Activated B cell treated with CpG ODN at 0.5 μM for 24 hours (primary cell): ENCODE data around the gene CCDC40. TPM values are rescaled to one million over a fixed set of nuclear protein-coding genes. Genes with fewer than 3 reads are reported as not detected.
A peak's percentile ranks its signal among the peaks of the same experiment; 100 is the strongest.

ENCODE experiments used
- ATAC-seq: fragments of 200-7000 bp; cut with Tn5 transposase; one replicate; pipeline ENCODE4 v1.10.0; 2021; ENCODE audit warnings: low read depth, mild to moderate bottlenecking, moderate library complexity
- CTCF ChIA-PET: fragments of 350-600 bp; sonication (Branson Sonifier 250); formaldehyde crosslinking; loops from one replicate; lab custom pipeline; 2021; ENCODE audit warnings: antibody characterized with exemption; lab: Charles Lee
- POLR2A ChIA-PET: fragments of 350-600 bp; sonication (Branson Sonifier 250); formaldehyde crosslinking; loops from one replicate; lab custom pipeline; 2021; ENCODE audit warnings: antibody characterized with exemption; lab: Charles Lee
- DNase-seq: peaks from one replicate; pipeline ENCODE4 v3.0.0; 2022
- H3K27ac Mint-ChIP-seq: one replicate; pipeline ENCODE4 v1.8.0; 2020; ENCODE audit warnings: mixed read lengths
- H3K27me3 Mint-ChIP-seq: one replicate; pipeline ENCODE4 v1.8.0; 2021; ENCODE audit warnings: mixed read lengths
- H3K36me3 Mint-ChIP-seq: one replicate; pipeline ENCODE4 v1.8.0; 2021; ENCODE audit warnings: low read depth, mixed read lengths
- H3K4me1 Mint-ChIP-seq: one replicate; pipeline ENCODE4 v1.8.0; 2021; ENCODE audit warnings: mixed read lengths
- H3K4me3 Mint-ChIP-seq: one replicate; pipeline ENCODE4 v1.8.0; 2020; ENCODE audit warnings: mild to moderate bottlenecking, mixed read lengths
- H3K9me3 Mint-ChIP-seq: one replicate; pipeline ENCODE4 v1.8.0; 2020; ENCODE audit warnings: mixed read lengths
- CTCF ChIP-seq: fragments of 200-600 bp; IDR thresholded peaks from one replicate; pipeline ENCODE4 v1.8.0; 2022; ENCODE audit warnings: antibody characterized with exemption, mild to moderate bottlenecking
- intact Hi-C: fragments of 100-400 bp; cut with micrococcal nuclease; formaldehyde crosslinking; loops from one replicate; pipeline ENCODE4 v1.15.1; 2024
- total RNA-seq: library from RNA; stranded (reverse); gene quantifications from 2 replicates; pipeline ENCODE4 v1.2.3, GENCODE V29; 2022

Gene CCDC40
- total RNA-seq, 1 donor from 2014 or later: 0.55 TPM

- H3K36me3 Mint-ChIP-seq: no peaks in the 10 kb centered on the region
- H3K9me3 Mint-ChIP-seq: no peaks in the 10 kb centered on the region
- DNase-seq: no peak
- no peak overlapping the region for H3K4me3 Mint-ChIP-seq
- no peak overlapping the region for H3K27ac Mint-ChIP-seq
- intact Hi-C loops: no loop called here
- peaks cover 15% of the 10 kb centered on the region for H3K27me3 Mint-ChIP-seq
- peaks cover 3% of the 10 kb centered on the region for H3K4me1 Mint-ChIP-seq
- POLR2A ChIA-PET: no interaction called here
- no peak for TF ChIP-seq CTCF
- CTCF ChIA-PET: no interaction called here
- no peak for ATAC-seq
Observed at GRCh38 chr17:80071116-80071841, 34.8 kb downstream of the CCDC40 start.

GRCh38 chr17:80072410-80072809 is 36.0 kb downstream of the CCDC40 start:
- Mint-ChIP-seq H3K4me1 (peaks cover 3% of the 10 kb centered on the region), H3K36me3 (no peaks in the 10 kb centered on the region), H3K9me3 (no peaks in the 10 kb centered on the region), H3K27ac (no peak overlapping the region), H3K27me3 (peaks cover 15% of the 10 kb centered on the region), H3K4me3 (no peak overlapping the region)
- ATAC-seq: no peak
- no peak for TF ChIP-seq CTCF
- ChIA-PET POLR2A (no interaction called here), CTCF (no interaction called here)
- intact Hi-C loops: no loop called here
- no peak for DNase-seq

GRCh38 chr17:80080081-80080480 is 43.6 kb downstream of the CCDC40 start:
- Mint-ChIP-seq H3K36me3 (no peaks in the 10 kb centered on the region), H3K27ac (no peak overlapping the region), H3K27me3 (peaks cover 13% of the 10 kb centered on the region), H3K4me3 (no peak overlapping the region), H3K9me3 (no peaks in the 10 kb centered on the region), H3K4me1 (peaks cover 2% of the 10 kb centered on the region)
- CTCF ChIA-PET: interaction anchor here (1.0 kb wide), 1 partner anchor 21 kb away, joined by 3 read pairs; the partner anchor contains the start of gene GAA
- POLR2A ChIA-PET: interaction anchor here (0.7 kb wide), 1 partner anchor 52 kb away, joined by 3 read pairs; no protein-coding TSS in a partner anchor
- ATAC-seq (no peak), DNase-seq (no peak)
- no peak for TF ChIP-seq CTCF
- intact Hi-C loops: loop anchor here (5.0 kb wide), 1 partner anchor 67 kb away; the partner anchor contains the start of gene EIF4A3

GRCh38 chr17:80081596-80081995 is 45.2 kb downstream of the CCDC40 start:
- no peak overlapping the region for H3K27ac Mint-ChIP-seq
- DNase-seq (no peak), ATAC-seq (no peak)
- POLR2A ChIA-PET: no interaction called here
- TF ChIP-seq CTCF: no peak
- H3K27me3 Mint-ChIP-seq: peaks cover 10% of the 10 kb centered on the region
- H3K36me3 Mint-ChIP-seq: no peaks in the 10 kb centered on the region
- CTCF ChIA-PET: interaction anchor here (1.0 to 1.8 kb wide), 3 partner anchors 20 to 281 kb away, joined by 3 to 5 read pairs (median 5); partner anchors contain the start of gene GAA
- no peak overlapping the region for H3K4me3 Mint-ChIP-seq
- H3K9me3 Mint-ChIP-seq: no peaks in the 10 kb centered on the region
- H3K4me1 Mint-ChIP-seq: peaks cover 2% of the 10 kb centered on the region
- intact Hi-C loops: loop anchor here (5.0 kb wide), 1 partner anchor 66 kb away; the partner anchor contains the start of gene EIF4A3

GRCh38 chr17:80082403-80083135 is 46.1 kb downstream of the CCDC40 start:
- ATAC-seq: peak; percentile 68
- ChIA-PET CTCF (interaction anchor here (0.8 to 1.8 kb wide), 5 partner anchors 19 to 280 kb away, joined by 3 to 6 read pairs (median 5); partner anchors contain the start of gene GAA), POLR2A (no interaction called here)
- intact Hi-C loops: loop anchor here (1.0 to 5.0 kb wide), 2 partner anchors 65 to 74 kb away; partner anchors contain the start of gene EIF4A3
- peaks cover 2% of the 10 kb centered on the region for H3K4me1 Mint-ChIP-seq
- H3K27ac Mint-ChIP-seq: no peak overlapping the region
- peaks cover 8% of the 10 kb centered on the region for H3K27me3 Mint-ChIP-seq
- DNase-seq: peak; percentile 43
- peak; percentile 79 for TF ChIP-seq CTCF
- H3K9me3 Mint-ChIP-seq: no peaks in the 10 kb centered on the region
- no peaks in the 10 kb centered on the region for H3K36me3 Mint-ChIP-seq
- no peak overlapping the region for H3K4me3 Mint-ChIP-seq
